Activated effector memory CD4-positive, alpha-beta T cell treated with Interleukin-2 at 50 U/mL for 16 hours (primary cell): Measurements from ENCODE around the gene SEPTIN8.
A peak's percentile ranks its signal among the peaks of the same experiment; 100 is the strongest.

Experiments
- DNase-seq: peaks from one replicate; pipeline ENCODE4 v3.0.0-alpha.2; 2020

SEPTIN8 gene, protein sequence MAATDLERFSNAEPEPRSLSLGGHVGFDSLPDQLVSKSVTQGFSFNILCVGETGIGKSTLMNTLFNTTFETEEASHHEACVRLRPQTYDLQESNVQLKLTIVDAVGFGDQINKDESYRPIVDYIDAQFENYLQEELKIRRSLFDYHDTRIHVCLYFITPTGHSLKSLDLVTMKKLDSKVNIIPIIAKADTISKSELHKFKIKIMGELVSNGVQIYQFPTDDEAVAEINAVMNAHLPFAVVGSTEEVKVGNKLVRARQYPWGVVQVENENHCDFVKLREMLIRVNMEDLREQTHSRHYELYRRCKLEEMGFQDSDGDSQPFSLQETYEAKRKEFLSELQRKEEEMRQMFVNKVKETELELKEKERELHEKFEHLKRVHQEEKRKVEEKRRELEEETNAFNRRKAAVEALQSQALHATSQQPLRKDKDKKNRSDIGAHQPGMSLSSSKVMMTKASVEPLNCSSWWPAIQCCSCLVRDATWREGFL

DNA sequence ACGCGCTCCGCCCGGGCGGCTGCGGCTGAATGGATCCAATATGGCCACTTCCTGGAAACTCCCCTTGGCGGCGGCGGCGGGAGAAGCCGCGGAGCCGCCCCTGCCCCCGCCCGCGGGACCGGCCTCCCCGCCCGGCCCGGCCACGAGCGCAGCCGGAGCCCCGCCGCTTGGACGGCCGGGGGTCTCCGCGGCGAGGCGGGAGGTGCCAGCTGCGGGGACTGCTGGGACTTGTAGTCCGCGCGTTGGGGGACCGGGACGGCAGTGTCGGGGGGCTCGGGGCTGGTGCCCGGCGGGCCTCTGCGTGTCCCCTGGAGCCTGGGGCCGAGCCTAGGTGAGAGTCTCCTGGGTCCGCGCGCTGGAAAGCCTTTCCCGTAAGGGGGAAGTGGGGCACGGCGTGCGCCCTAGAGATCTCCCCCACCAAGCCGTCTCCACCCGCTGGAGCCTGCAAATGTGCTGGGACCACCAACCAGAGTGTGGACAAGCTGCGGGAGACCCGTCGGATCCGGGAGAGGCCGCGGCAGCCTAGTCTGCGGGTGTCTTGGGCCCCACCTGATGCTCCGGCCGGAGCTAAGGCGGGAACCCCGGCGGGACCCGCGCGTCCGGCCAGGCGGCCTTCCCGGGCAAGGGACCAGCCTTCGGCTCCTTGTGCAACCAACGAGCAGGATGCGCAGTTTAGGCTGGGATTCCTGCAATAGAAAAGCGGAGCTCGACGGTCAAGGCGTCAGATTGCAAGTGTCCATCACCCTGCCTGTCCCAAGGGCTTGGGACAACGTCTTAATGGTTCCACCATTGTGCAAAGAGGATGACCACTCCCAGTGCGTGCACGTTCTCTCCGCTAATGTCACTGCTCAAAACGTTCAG is at the start of gene SEPTIN8:
Gene SEPTIN8 (minus strand): TSS at position 31 of the 861 bp plus-strand sequence. CDS start 102 bp downstream, outside the sequence.
- peak; percentile 28 for DNase-seq

GRCh38 chr5:132826424-132827082 is 49.5 kb upstream of the SEPTIN8 start:
- DNase-seq, result no peak

GRCh38 chr5:132825834-132826391 is 48.9 kb upstream of the SEPTIN8 start:
- no peak for DNase-seq

- no peak for DNase-seq
Measured at GRCh38 chr5:132825033-132825833, 48.2 kb upstream of the SEPTIN8 start.

DNA sequence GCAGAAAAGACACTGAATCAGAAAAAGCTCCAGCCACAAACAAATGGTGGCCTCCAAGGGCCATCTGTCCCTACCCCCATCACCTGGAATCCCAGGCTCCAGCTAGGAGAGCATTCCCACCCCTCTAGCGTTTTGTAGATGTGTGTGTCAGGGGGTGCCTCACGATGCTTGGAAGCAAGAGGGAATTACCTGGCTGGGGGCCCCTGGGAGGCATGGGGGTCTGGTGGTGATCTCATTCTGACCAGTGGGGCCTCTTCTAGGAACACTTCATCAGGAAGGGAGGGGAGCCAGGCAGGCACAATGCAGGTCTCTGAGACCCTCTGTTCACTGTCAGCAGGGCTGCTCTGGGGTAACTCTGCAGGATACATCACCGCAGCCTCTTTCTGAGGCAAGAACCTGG is 47.4 kb upstream of the SEPTIN8 start:
- DNase-seq, result no peak

DNA sequence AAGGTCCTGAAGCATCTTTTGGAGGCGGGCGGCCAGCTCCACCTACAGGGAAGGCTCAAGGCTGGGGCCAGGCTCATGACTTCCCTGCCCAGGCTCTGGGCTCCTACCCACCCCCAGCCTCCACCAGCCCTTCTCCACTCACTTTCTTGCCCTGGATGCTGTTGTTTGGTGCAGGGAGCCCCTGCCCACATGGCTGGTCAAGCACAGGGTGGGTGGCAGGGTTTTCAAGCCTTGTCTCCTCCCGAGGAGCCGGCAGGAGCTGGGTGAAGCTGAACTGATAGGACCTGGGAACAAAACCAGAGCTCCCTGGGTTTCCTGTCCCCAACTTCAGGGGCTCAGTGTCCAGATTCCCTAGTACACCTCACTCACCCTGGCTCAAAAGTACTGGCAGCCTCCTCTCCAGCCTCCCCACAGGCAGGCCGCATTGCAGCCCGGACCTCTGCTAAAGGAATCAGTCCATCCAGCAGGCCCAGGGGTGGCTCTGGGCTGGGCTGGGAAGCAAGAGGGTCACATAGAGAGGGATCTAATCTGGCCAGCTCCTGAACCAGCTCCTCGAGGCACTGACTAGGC is 46.5 kb upstream of the SEPTIN8 start:
- no peak for DNase-seq

DNA sequence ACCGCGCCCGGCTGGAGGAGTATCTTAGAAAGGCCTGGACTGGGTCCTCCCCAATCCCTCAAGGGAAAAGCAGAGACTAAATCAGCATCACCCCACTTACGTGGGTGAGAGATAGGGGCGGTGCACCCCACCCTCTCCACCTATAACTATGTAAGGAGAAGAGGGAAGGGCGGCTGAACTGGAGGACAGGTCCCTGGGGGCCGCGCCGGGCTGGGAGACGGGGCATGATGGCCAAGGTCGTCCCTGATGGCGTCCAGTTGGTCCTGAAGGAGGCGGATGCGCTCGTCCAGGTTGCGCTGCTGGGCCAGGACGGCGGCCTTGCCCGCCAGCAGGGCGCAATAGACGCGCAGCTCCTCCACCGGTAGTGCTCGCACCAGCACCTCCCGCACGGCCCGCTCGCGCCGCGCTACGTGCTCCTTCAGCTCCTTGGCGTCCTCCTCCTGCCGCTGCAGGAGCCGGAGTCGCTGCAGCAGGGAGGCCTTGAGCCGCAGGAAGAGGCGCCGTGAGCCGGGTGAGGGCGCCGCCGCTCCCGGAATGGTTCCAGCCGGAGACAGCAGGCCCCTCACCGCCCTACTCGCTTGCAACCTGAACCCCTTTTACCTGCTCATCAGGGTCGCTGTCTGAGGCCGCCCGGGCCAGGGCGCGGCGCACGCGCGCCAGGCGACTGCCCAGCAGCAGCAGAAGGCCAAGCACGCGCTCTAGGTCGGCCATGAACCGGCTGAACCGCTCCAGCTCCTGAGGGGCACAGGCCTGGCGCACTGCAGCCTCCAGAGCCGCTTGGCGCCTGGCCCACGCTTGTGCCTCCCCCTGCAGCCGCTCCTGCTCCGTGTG is 45.8 kb upstream of the SEPTIN8 start:
- no peak for DNase-seq

GRCh38 chr5:132821791-132822190 is 44.8 kb upstream of the SEPTIN8 start:
- no peak for DNase-seq

DNA sequence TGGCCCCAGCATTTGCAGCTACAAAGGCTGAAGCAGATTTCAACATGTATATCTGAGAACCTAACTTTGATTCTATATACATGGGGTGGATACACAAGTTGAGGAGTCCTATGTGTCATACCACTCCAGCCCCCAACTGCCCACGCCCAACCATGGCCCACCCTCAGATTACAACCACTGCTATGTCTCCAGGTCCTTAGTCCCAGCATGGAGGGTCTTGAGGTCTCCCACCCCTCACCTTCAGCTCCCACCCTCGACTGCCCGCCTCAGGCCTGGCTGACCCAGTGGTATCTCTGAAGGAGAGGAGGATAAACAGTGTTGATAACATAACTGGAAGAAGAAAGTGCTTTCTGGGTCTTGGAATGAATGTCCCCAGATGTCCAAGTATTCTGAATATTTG is 44.3 kb upstream of the SEPTIN8 start:
- DNase-seq, result no peak

GRCh38 chr5:132820162-132820754 is 43.2 kb upstream of the SEPTIN8 start:
- DNase-seq, result peak; percentile 77

GRCh38 chr5:132819468-132819867 is 42.4 kb upstream of the SEPTIN8 start:
- DNase-seq, result no peak

DNA sequence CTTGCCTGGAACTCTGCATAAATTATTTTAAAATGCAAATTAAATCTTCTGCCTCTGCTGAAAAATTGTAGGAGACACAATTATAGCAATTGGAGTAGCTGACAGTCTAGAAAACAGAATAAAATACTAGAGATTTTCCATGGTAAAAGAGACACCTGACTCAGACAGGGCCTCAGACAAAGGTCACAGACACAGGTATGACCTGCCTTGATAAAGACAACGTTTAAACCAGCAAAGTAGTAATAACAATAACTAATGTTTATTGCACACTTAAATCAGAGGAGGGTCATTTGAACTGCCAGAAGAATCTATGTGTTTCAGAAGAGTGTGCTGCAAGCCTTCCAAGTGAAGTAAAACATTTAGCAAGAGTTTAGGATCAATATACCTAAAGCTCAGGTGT is 40.0 kb upstream of the SEPTIN8 start:
- DNase-seq, result no peak

GRCh38 chr5:132816554-132816953 is 39.5 kb upstream of the SEPTIN8 start:
- DNase-seq, result no peak

DNA sequence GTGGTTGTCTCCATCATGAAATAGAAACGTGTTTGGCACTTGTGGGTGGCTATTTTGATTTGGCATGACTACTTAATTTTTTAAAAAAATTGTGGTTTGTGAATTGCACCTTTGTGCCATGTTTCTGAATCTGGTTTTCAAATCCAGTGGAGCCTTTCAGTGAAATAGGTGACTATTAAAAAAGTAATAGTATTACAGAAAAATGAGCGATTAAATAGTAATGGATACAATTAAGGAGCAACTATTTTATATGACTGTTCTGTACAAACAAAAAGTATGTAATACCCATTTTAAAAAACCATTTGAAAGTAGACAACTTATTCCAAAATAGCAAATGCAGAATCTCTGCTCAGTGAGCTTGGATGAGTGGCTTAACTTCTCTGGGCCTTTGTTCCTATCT is 39.0 kb upstream of the SEPTIN8 start:
- DNase-seq, result no peak

- DNase-seq, result no peak
Measured at GRCh38 chr5:132815454-132815853, 38.4 kb upstream of the SEPTIN8 start.

- no peak for DNase-seq
Measured at GRCh38 chr5:132814503-132815294, 37.7 kb upstream of the SEPTIN8 start.

GRCh38 chr5:132813599-132814502 is 36.8 kb upstream of the SEPTIN8 start:
- no peak for DNase-seq
